SK-N-MC (cell line): ENCODE data around the gene RDH11.
"Not testable (repeated sequence)": the region's sequence is repeated elsewhere in the genome, so short reads cannot be mapped to it uniquely, and the experiment has no call there.

Experiments
- DNase-seq: peaks from one replicate; pipeline ENCODE4 v3.0.0-alpha.2; 2011; ENCODE audit warnings: low read depth, low spot score
- H3K27ac ChIP-seq: fragments of 200-600 bp; sonication (generic); 2 replicates; pipeline ENCODE4 v1.5.1; 2016; ENCODE audit warnings: mixed run types
- H3K36me3 ChIP-seq: fragments of 200-600 bp; sonication (generic); 2 replicates; pipeline ENCODE4 v1.6.1; 2017; ENCODE audit warnings: antibody characterized with exemption, low read length, mixed read lengths; ENCODE audit not compliant: insufficient read depth
- H3K4me3 ChIP-seq: fragments of 200-600 bp; sonication (generic); 2 replicates; pipeline ENCODE4 v1.5.1; 2016
- H3K9ac ChIP-seq: fragments of 200-600 bp; sonication (generic); 2 replicates; pipeline ENCODE4 v1.8.0; 2017; ENCODE audit warnings: mixed run types, mixed read lengths; ENCODE audit not compliant: insufficient read length
- H3K9me3 ChIP-seq: fragments of 200-600 bp; sonication (generic); 2 replicates; pipeline ENCODE4 v1.6.1; 2017; ENCODE audit warnings: low read depth, mild to moderate bottlenecking, antibody characterized with exemption, low read length, moderate library complexity, mixed read lengths
- EZH2 ChIP-seq: fragments of 200-600 bp; sonication (generic); IDR thresholded peaks from one replicate; pipeline ENCODE4 v1.6.1; 2017; ENCODE audit warnings: antibody characterized with exemption
- FOXP2 ChIP-seq: optimal IDR thresholded peaks from 2 replicates; pipeline ENCODE3; 2011; ENCODE audit warnings: mild to moderate bottlenecking, moderate library complexity; ENCODE audit not compliant: insufficient read depth; ENCODE audit errors: extremely low read length, control extremely low read depth
- POLR2AphosphoS5 ChIP-seq: IDR thresholded peaks from 2 replicates; pipeline ENCODE4 v1.6.1; 2012; ENCODE audit warnings: mild to moderate bottlenecking, low read depth, low read length, borderline replicate concordance

RDH11 gene

GRCh38 chr14:67710209-67710608 lies 14.6 kb upstream of the RDH11 start:
- no peaks in the 10 kb centered on the region for H3K36me3 ChIP-seq
- no peak overlapping the region for H3K27ac ChIP-seq
- DNase-seq = no peak
- H3K9me3 ChIP-seq = no peaks in the 10 kb centered on the region
- no peak for TF ChIP-seq EZH2
- H3K4me3 ChIP-seq = no peak overlapping the region
- H3K9ac ChIP-seq = no peak overlapping the region

DNA sequence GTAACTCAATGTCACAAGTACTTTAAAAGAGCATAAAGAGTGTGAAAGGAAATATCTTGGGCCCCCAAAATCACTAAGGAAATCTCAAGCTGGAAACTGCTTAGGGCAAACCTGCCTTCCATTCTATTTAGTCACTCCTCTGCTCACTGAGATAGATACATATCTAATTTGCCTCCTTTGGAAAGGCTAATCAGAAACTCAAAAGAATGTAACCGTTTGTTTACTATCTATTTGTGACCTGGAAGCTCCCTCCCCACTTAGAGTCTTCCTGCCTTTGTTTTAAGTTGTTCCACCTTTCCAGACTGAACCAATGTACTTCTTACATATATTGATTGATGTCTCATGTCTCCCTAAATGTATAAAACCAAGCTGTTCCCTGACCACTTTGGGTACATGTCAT lies 14.2 kb upstream of the RDH11 start:
- H3K9ac ChIP-seq, H3K9me3 ChIP-seq, H3K27ac ChIP-seq, H3K36me3 ChIP-seq, DNase-seq, H3K4me3 ChIP-seq: not testable (repeated sequence)

GRCh38 chr14:67709346-67709745 lies 13.8 kb upstream of the RDH11 start:
- not testable (repeated sequence) for DNase-seq, H3K9me3 ChIP-seq, H3K9ac ChIP-seq, H3K4me3 ChIP-seq, H3K27ac ChIP-seq, H3K36me3 ChIP-seq

DNA sequence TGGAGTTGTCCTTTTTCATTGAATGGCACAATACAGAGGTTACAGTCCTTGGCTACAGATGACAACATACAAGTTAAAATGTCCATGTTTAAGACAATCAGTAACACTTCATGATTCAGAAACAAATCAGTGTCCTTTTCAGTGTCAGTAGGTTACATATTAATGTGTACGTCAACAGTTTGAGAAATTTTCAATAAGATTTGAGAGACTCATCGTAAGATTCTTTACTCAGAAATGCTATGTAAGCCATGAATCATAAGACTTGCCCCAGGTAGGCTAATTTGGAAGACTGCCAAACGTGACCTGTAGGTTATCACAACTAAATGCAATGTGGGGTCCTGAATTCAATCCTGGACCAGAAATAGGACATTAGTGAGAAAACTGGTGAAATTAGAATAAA lies 9.6 kb upstream of the RDH11 start:
- Histone ChIP-seq H3K9ac (no peak overlapping the region), H3K4me3 (no peak overlapping the region), H3K9me3 (no peaks in the 10 kb centered on the region), H3K27ac (no peak overlapping the region), H3K36me3 (no peaks in the 10 kb centered on the region)
- TF ChIP-seq EZH2 = no peak
- TF ChIP-seq POLR2AphosphoS5 = no peak
- no peak for TF ChIP-seq FOXP2
- DNase-seq = no peak

GRCh38 chr14:67704484-67705089 lies 9.0 kb upstream of the RDH11 start:
- H3K36me3 ChIP-seq = no peaks in the 10 kb centered on the region
- no peak overlapping the region for H3K27ac ChIP-seq
- TF ChIP-seq FOXP2 = no peak
- TF ChIP-seq POLR2AphosphoS5 = no peak
- no peak for TF ChIP-seq EZH2
- DNase-seq = peak; percentile 40
- no peak overlapping the region for H3K9ac ChIP-seq
- H3K4me3 ChIP-seq = no peak overlapping the region
- no peaks in the 10 kb centered on the region for H3K9me3 ChIP-seq

DNA sequence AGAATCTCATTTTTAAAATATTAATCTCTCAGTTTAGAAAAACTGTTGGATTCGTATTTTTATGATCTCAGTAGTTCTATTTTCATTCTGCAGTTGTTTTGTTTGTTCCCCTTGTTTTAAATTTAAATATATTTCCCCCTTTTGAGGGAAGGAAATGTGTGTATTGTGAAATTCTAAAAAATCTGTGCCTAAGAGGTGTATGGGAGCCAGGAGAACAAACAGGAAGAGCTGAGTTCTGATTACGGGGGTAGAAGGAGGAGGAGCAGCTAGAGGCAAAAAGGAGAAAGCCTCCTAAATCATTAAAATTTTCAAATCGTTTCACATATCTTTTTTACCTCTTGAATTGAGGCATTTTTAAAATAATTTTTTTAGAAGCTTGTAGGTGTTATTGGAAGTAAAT lies 8.4 kb upstream of the RDH11 start:
- Histone ChIP-seq H3K27ac (no peak overlapping the region), H3K9ac (no peak overlapping the region), H3K4me3 (no peak overlapping the region), H3K36me3 (no peaks in the 10 kb centered on the region), H3K9me3 (no peaks in the 10 kb centered on the region)
- DNase-seq = no peak
- TF ChIP-seq FOXP2 (no peak), POLR2AphosphoS5 (no peak), EZH2 (no peak)

DNA sequence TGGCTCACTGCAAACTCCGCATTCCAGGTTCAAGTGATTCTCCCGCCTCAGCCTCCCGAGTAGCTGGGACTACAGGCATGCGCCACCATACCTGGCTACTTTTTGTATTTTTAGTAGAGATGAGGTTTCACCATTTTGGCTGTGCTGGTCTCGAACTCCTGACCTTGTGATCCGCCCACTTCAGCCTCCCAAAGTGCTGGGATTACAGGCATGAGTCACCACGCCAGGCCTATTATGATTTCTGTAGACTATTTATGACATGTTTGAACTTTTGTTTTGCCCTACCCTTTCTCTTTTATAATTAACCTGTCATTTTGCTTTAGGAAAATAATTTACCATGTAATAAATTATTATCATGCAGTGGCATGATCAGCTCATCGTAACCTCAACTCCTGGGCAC lies 5.9 kb upstream of the RDH11 start, which contains the start of gene RDH12:
RDH12 (plus strand) TSS at position 395 of the 400 bp plus-strand sequence. CDS start 20,757 bp downstream, outside the sequence.
- H3K4me3 ChIP-seq, H3K27ac ChIP-seq, DNase-seq, H3K9ac ChIP-seq, H3K9me3 ChIP-seq, H3K36me3 ChIP-seq: not testable (repeated sequence)

- TF ChIP-seq EZH2 = no peak
- TF ChIP-seq POLR2AphosphoS5 = no peak
- TF ChIP-seq FOXP2 = no peak
- Histone ChIP-seq H3K27ac (no peak overlapping the region), H3K9me3 (no peaks in the 10 kb centered on the region), H3K4me3 (no peak overlapping the region), H3K9ac (no peak overlapping the region), H3K36me3 (no peaks in the 10 kb centered on the region)
- no peak for DNase-seq
Measured at GRCh38 chr14:67698179-67698578, 2.6 kb upstream of the RDH11 start.

DNA sequence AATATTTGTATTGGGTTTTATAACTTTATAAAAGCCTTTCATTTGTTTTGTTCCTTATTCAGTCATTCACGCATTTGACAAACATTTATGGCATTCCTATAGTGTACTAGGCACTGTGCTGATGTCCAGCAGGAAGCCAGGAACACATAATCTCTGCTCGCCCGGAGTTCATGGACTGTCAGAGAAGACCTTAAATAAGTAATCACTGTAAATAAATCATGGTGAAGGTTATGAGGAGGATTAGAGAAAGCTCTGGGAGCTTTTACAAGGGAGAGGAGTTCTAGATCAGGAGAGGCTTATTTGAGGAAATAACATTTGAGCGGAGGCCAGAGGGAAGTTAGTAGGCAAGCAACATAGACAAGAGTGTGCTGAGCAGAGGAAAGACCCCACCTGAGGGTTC lies 1.4 kb upstream of the RDH11 start:
- no peak for DNase-seq
- Histone ChIP-seq H3K27ac (no peak overlapping the region), H3K36me3 (peaks cover 11% of the 10 kb centered on the region), H3K4me3 (no peak overlapping the region), H3K9ac (no peak overlapping the region), H3K9me3 (no peaks in the 10 kb centered on the region)
- no peak for TF ChIP-seq EZH2
- no peak for TF ChIP-seq POLR2AphosphoS5
- TF ChIP-seq FOXP2 = no peak
